Neuronal stem cell (in vitro differentiated cells): Measurements from ENCODE around the gene PTTG1IP2.

Experiments used
- DNase-seq: peaks from one replicate; pipeline ENCODE4 v3.0.0-alpha.2; 2013; ENCODE audit warnings: low spot score
- H2AFZ ChIP-seq: one replicate; pipeline ENCODE4 v1.6.1; 2013; ENCODE audit warnings: mild to moderate bottlenecking, low read length, inconsistent platforms
- H2AK5ac ChIP-seq: 2 replicates; pipeline ENCODE4 v1.6.1; 2013; ENCODE audit warnings: low read depth, mild to moderate bottlenecking, inconsistent platforms, low read length, moderate library complexity, mixed read lengths
- H2BK120ac ChIP-seq: 2 replicates; pipeline ENCODE4 v1.6.1; 2013; ENCODE audit warnings: low read depth, mild to moderate bottlenecking, inconsistent platforms, low read length, moderate library complexity, mixed read lengths
- H2BK12ac ChIP-seq: one replicate; pipeline ENCODE4 v1.6.1; 2013; ENCODE audit warnings: low read length, inconsistent platforms
- H2BK15ac ChIP-seq: 2 replicates; pipeline ENCODE4 v1.6.1; 2013; ENCODE audit warnings: mild to moderate bottlenecking, low read length, inconsistent platforms, mixed read lengths
- H2BK5ac ChIP-seq: one replicate; pipeline ENCODE4 v1.6.1; 2013; ENCODE audit warnings: inconsistent platforms, mild to moderate bottlenecking, low read length, moderate library complexity
- H3K14ac ChIP-seq: one replicate; pipeline ENCODE4 v1.6.1; 2013; ENCODE audit warnings: low read length, inconsistent platforms
- H3K18ac ChIP-seq: 2 replicates; pipeline ENCODE4 v1.6.1; 2013; ENCODE audit warnings: low read length, inconsistent platforms
- H3K23ac ChIP-seq: 2 replicates; pipeline ENCODE4 v1.6.1; 2013; ENCODE audit warnings: low read depth, mild to moderate bottlenecking, mixed read lengths, low read length, inconsistent platforms; ENCODE audit not compliant: poor library complexity
- H3K27ac ChIP-seq: replicated peaks from 3 replicates; pipeline ENCODE4 v1.5.1; 2013; ENCODE audit warnings: low read length, inconsistent platforms
- H3K27me3 ChIP-seq, 3 experiments: 2 replicates each; pipeline ENCODE4 v1.6.1; 2013; ENCODE audit warnings: low read length in 3 of 3, mild to moderate bottlenecking in 2 of 3, inconsistent platforms in 1 of 3, low read depth in 1 of 3, mixed read lengths in 1 of 3, moderate library complexity in 1 of 3; ENCODE audit not compliant: control insufficient read depth in 3 of 3, insufficient read depth in 3 of 3
- H3K36me3 ChIP-seq, 2 donors: replicated peaks in 1 of 2; 2 replicates each; pipeline ENCODE4 v1.6.1; 2013; ENCODE audit warnings: low read length in 2 of 2; ENCODE audit not compliant: control insufficient read depth in 2 of 2, insufficient read depth in 2 of 2
- H3K4ac ChIP-seq: 2 replicates; pipeline ENCODE4 v1.6.1; 2013; ENCODE audit warnings: inconsistent platforms, mild to moderate bottlenecking, low read length, moderate library complexity
- H3K4me1 ChIP-seq, 2 donors: 1 replicate in 1 of 2; 2 replicates in 1 of 2; pipeline ENCODE4 v1.6.1; 2013; ENCODE audit warnings: low read length in 2 of 2, low read depth in 1 of 2; ENCODE audit not compliant: control insufficient read depth in 2 of 2, insufficient read depth in 1 of 2
- H3K4me2 ChIP-seq: one replicate; pipeline ENCODE4 v1.6.1; 2013; ENCODE audit warnings: mild to moderate bottlenecking, low read length, inconsistent platforms; ENCODE audit not compliant: insufficient read depth, poor library complexity, severe bottlenecking
- H3K4me3 ChIP-seq, 2 donors: 2 replicates each; pipeline ENCODE4 v1.5.1; 2013; ENCODE audit warnings: low read length in 2 of 2, mild to moderate bottlenecking in 2 of 2, inconsistent platforms in 1 of 2, moderate library complexity in 1 of 2
- H3K79me1 ChIP-seq: one replicate; pipeline ENCODE4 v1.6.1; 2013; ENCODE audit warnings: low read depth, mild to moderate bottlenecking, inconsistent platforms, low read length, moderate library complexity
- H3K9ac ChIP-seq: one replicate; pipeline ENCODE4 v1.6.1; 2013; ENCODE audit warnings: mild to moderate bottlenecking, low read depth, low read length, inconsistent platforms; ENCODE audit not compliant: poor library complexity
- H3K9me3 ChIP-seq, 2 donors: replicated peaks in 1 of 2; 2 replicates each; pipeline versions ENCODE3 to v1.6.1; 2013; ENCODE audit warnings: low read length in 2 of 2, mild to moderate bottlenecking in 2 of 2, inconsistent platforms in 1 of 2, low read depth in 1 of 2, mixed read lengths in 1 of 2, moderate library complexity in 1 of 2; ENCODE audit not compliant: control insufficient read depth in 2 of 2, insufficient read depth in 1 of 2
- H4K8ac ChIP-seq: one replicate; pipeline ENCODE4 v1.6.1; 2013; ENCODE audit warnings: low read depth, mild to moderate bottlenecking, inconsistent platforms, low read length, moderate library complexity
- H4K91ac ChIP-seq: one replicate; pipeline ENCODE4 v1.6.1; 2013; ENCODE audit warnings: low read length, low read depth, mild to moderate bottlenecking, inconsistent platforms; ENCODE audit not compliant: poor library complexity
- WGBS, 2 donors: extraction: QIAGEN DNeasy Blood & Tissue Kit; methylation state at CpG; one replicate each; pipeline ENCODE4 v1.1.7; 2013; ENCODE audit warnings: missing lambda C conversion rate in 2 of 2, mixed read lengths in 1 of 2; ENCODE audit not compliant: insufficient read length in 2 of 2, insufficient replicate concordance in 1 of 2; ENCODE audit errors: extremely low coverage in 2 of 2; 5-methylcytosine and 5-hydroxymethylcytosine counted together

PTTG1IP2 gene

GRCh38 chr7:90483251-90483650 lies 13.8 kb downstream of the PTTG1IP2 start:
- Histone ChIP-seq H4K8ac (no peak overlapping the region), H3K9ac (no peak overlapping the region), H3K18ac (no peak overlapping the region), H3K4me1 (peaks cover 0 to 3% of the 10 kb centered on the region in 2 donors), H3K23ac (no peak overlapping the region), H3K36me3 (no peaks in the 10 kb centered on the region), H3K9me3 (no peaks in the 10 kb centered on the region), H4K91ac (no peak overlapping the region), H2BK15ac (no peak overlapping the region), H2AFZ (peak overlapping the region; percentile 41), H2AK5ac (no peak overlapping the region), H2BK5ac (no peak overlapping the region), H3K27ac (no peak overlapping the region), H3K14ac (no peak overlapping the region), H3K79me1 (no peaks in the 10 kb centered on the region), H2BK120ac (no peak overlapping the region), H3K4me2 (no peak overlapping the region), H3K27me3 (no peaks in the 10 kb centered on the region), H3K4me3 (no peak overlapping the region), H2BK12ac (no peak overlapping the region), H3K4ac (no peak overlapping the region)
- no peak for DNase-seq
- no CpG with 5 or more reads among the region's 1 CpG for WGBS, 2 donors

GRCh38 chr7:90484706-90485105 lies 15.3 kb downstream of the PTTG1IP2 start:
- Histone ChIP-seq H3K4ac (no peak overlapping the region), H3K9ac (no peak overlapping the region), H3K79me1 (no peaks in the 10 kb centered on the region), H3K9me3 (no peaks in the 10 kb centered on the region), H2AFZ (no peak overlapping the region), H3K27me3 (no peaks in the 10 kb centered on the region), H4K91ac (no peak overlapping the region), H2BK15ac (no peak overlapping the region), H3K14ac (no peak overlapping the region), H3K4me1 (peaks cover 0 to 3% of the 10 kb centered on the region in 2 donors), H3K27ac (no peak overlapping the region), H4K8ac (no peak overlapping the region), H3K36me3 (no peaks in the 10 kb centered on the region), H3K18ac (no peak overlapping the region), H2BK5ac (no peak overlapping the region), H2AK5ac (no peak overlapping the region), H3K4me2 (no peak overlapping the region), H2BK12ac (no peak overlapping the region), H3K23ac (no peak overlapping the region), H3K4me3 (no peak overlapping the region), H2BK120ac (no peak overlapping the region)
- no peak for DNase-seq

- no peak overlapping the region for H3K4me2 ChIP-seq
- peaks cover 0 to 3% of the 10 kb centered on the region in 2 donors for H3K4me1 ChIP-seq
- no peak overlapping the region for H4K8ac ChIP-seq
- H3K4me3 ChIP-seq = no peak overlapping the region
- no peaks in the 10 kb centered on the region for H3K27me3 ChIP-seq
- H3K9ac ChIP-seq = no peak overlapping the region
- no peak for DNase-seq
- H2AFZ ChIP-seq = peak overlapping the region; percentile 23
- WGBS, 2 donors = no CpG with 5 or more reads among the region's 6 CpGs
- no peak overlapping the region for H3K14ac ChIP-seq
- no peaks in the 10 kb centered on the region for H3K79me1 ChIP-seq
- no peak overlapping the region for H2BK15ac ChIP-seq
- no peak overlapping the region for H2AK5ac ChIP-seq
- no peak overlapping the region for H2BK120ac ChIP-seq
- H3K36me3 ChIP-seq = no peaks in the 10 kb centered on the region
- no peak overlapping the region for H3K4ac ChIP-seq
- H3K9me3 ChIP-seq = no peaks in the 10 kb centered on the region
- H3K18ac ChIP-seq = no peak overlapping the region
- no peak overlapping the region for H4K91ac ChIP-seq
- H2BK5ac ChIP-seq = no peak overlapping the region
- no peak overlapping the region for H3K27ac ChIP-seq
- H3K23ac ChIP-seq = no peak overlapping the region
- no peak overlapping the region for H2BK12ac ChIP-seq
Measured at GRCh38 chr7:90485734-90486316, 16.4 kb downstream of the PTTG1IP2 start.

GRCh38 chr7:90487808-90488207 lies 18.4 kb downstream of the PTTG1IP2 start:
- H2AFZ ChIP-seq = no peak overlapping the region
- no peak overlapping the region for H2AK5ac ChIP-seq
- no peak overlapping the region for H3K14ac ChIP-seq
- no peak overlapping the region for H3K18ac ChIP-seq
- H3K4me3 ChIP-seq = no peak overlapping the region
- H3K79me1 ChIP-seq = no peaks in the 10 kb centered on the region
- H3K9me3 ChIP-seq = no peaks in the 10 kb centered on the region
- no peak overlapping the region for H4K8ac ChIP-seq
- H2BK15ac ChIP-seq = no peak overlapping the region
- no peak overlapping the region for H3K23ac ChIP-seq
- H3K4me1 ChIP-seq = peaks cover 0 to 3% of the 10 kb centered on the region in 2 donors
- no peak overlapping the region for H2BK12ac ChIP-seq
- no peak overlapping the region for H2BK120ac ChIP-seq
- H3K27me3 ChIP-seq = no peaks in the 10 kb centered on the region
- H3K27ac ChIP-seq = no peak overlapping the region
- no peak overlapping the region for H3K4ac ChIP-seq
- no CpG with 5 or more reads among the region's 2 CpGs for WGBS, 2 donors
- no peak overlapping the region for H4K91ac ChIP-seq
- H3K9ac ChIP-seq = no peak overlapping the region
- DNase-seq = no peak
- H2BK5ac ChIP-seq = no peak overlapping the region
- no peaks in the 10 kb centered on the region for H3K36me3 ChIP-seq
- H3K4me2 ChIP-seq = no peak overlapping the region
